Brain microvascular endothelial cell (primary cell): ENCODE data around the gene TCERG1L.

Experiments used
- DNase-seq: peaks from one replicate; pipeline ENCODE4 v3.0.0-alpha.2; 2020
- H3K27ac ChIP-seq: fragments of 250-450 bp; sonication (Bioruptor Pico); 2 replicates; pipeline ENCODE4 v1.5.1; 2020; ENCODE audit warnings: mild to moderate bottlenecking, moderate library complexity
- H3K27me3 ChIP-seq: fragments of 250-450 bp; sonication (Bioruptor Pico); replicated peaks from 2 replicates; pipeline ENCODE4 v1.5.1; 2020; ENCODE audit warnings: mild to moderate bottlenecking
- H3K36me3 ChIP-seq: fragments of 250-450 bp; sonication (Bioruptor Pico); replicated peaks from 2 replicates; pipeline ENCODE4 v1.5.1; 2020; ENCODE audit warnings: mild to moderate bottlenecking
- H3K4me3 ChIP-seq: 2 replicates; pipeline ENCODE4 v1.5.1; 2011; ENCODE audit warnings: low read depth, mild to moderate bottlenecking, control low read depth, low read length, moderate library complexity
- CTCF ChIP-seq: IDR thresholded peaks from 2 replicates; pipeline ENCODE4 v1.5.1; 2011; ENCODE audit warnings: low read depth, mild to moderate bottlenecking, moderate library complexity, low read length, control low read depth, inconsistent platforms; ENCODE audit errors: missing control alignments
- in situ Hi-C: cut with HindIII; loops from 2 replicates; pipeline ENCODE4 v1.10.0; 2017; ENCODE audit warnings: low sequenced_read_pairs, low pct_ligation_motif_present

The TCERG1L gene

GRCh38 chr10:131320860-131321604 lies 9.5 kb upstream of the TCERG1L start:
- Histone ChIP-seq H3K36me3 (no peaks in the 10 kb centered on the region), H3K27me3 (no peaks in the 10 kb centered on the region), H3K4me3 (no peak overlapping the region), H3K27ac (no peak overlapping the region)
- TF ChIP-seq CTCF: no peak
- no peak for DNase-seq
- in situ Hi-C loops: no loop called here

GRCh38 chr10:131318814-131319213 lies 7.3 kb upstream of the TCERG1L start:
- TF ChIP-seq CTCF: no peak
- Histone ChIP-seq H3K27ac (no peak overlapping the region), H3K27me3 (no peaks in the 10 kb centered on the region), H3K36me3 (no peaks in the 10 kb centered on the region), H3K4me3 (no peak overlapping the region)
- no peak for DNase-seq
- in situ Hi-C loops: no loop called here

- Histone ChIP-seq H3K27ac (no peak overlapping the region), H3K36me3 (no peaks in the 10 kb centered on the region), H3K27me3 (no peaks in the 10 kb centered on the region), H3K4me3 (no peak overlapping the region)
- in situ Hi-C loops: no loop called here
- TF ChIP-seq CTCF: no peak
- no peak for DNase-seq
Observed at GRCh38 chr10:131318291-131318690, 6.8 kb upstream of the TCERG1L start.

DNA sequence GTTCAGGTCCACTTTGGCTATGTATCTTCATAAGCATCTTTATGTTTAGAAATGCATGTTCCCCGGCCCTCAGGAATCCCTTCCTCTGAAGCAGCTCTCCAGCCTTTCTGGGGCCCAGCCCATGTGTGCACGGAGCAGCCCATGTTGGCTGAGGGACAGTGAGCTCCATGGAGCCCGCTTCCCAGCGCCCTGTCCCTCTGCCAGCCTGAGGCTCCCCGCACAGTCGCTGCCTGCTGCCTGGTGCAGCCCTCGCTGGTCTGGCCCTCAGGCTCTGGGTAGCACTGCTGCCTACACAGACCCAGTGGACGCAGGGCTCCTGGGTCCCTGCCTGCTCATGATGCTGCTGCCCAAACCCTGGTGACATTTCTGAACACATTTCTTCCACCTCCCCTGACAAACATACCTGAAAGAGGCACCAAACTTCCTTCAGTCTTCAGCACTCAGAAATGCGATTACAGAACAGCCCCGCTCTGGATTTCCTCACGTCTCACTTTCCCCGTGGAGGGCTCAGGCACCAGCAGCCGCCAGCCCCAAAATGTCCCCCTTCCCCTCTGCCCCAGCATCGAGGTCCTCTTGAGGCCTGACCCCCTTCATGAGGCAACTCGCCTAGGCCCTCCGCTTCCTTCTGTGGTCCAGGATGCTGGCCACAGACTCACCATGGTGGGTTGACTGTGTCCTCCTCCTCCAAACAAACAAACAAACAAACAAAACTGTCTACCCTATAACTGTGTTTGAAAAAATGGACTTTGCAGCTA lies 5.0 kb upstream of the TCERG1L start:
- in situ Hi-C loops: no loop called here
- H3K27me3 ChIP-seq: no peaks in the 10 kb centered on the region
- no peak for TF ChIP-seq CTCF

GRCh38 chr10:131315344-131315743 lies 3.8 kb upstream of the TCERG1L start:
- no peak overlapping the region for H3K4me3 ChIP-seq
- peaks cover 11% of the 10 kb centered on the region for H3K27me3 ChIP-seq
- TF ChIP-seq CTCF: no peak
- peak; percentile 4 for DNase-seq
- H3K36me3 ChIP-seq: no peaks in the 10 kb centered on the region
- H3K27ac ChIP-seq: no peak overlapping the region
- in situ Hi-C loops: no loop called here

More for the DNA sequence above, 5.0 kb upstream of the TCERG1L start:
- Histone ChIP-seq H3K27ac (no peak overlapping the region), H3K36me3 (no peaks in the 10 kb centered on the region), H3K4me3 (no peak overlapping the region)
- DNase-seq: no peak
